K562 (cell line): ENCODE measurements around the gene CD24. TPM values are rescaled to one million over a fixed set of nuclear protein-coding genes. Genes with fewer than 3 reads are reported as not detected.

ENCODE experiments used
- BRD9 ChIP-seq: fragments of 450-650 bp; IDR thresholded peaks from 2 replicates; pipeline ENCODE4 v1.6.1; 2018; ENCODE audit warnings: low read depth; ENCODE audit not compliant: partially characterized antibody
- POLR2B ChIP-seq: fragments of 450-650 bp; IDR thresholded peaks from 2 replicates; pipeline ENCODE4 v1.6.1; 2018; ENCODE audit warnings: low read depth; ENCODE audit not compliant: partially characterized antibody
- TAF7 ChIP-seq: fragments of 450-650 bp; IDR thresholded peaks from 2 replicates; pipeline ENCODE4 v1.6.1; 2016; ENCODE audit warnings: missing genetic modification characterization, missing compliant biosample characterization
- U2AF1 ChIP-seq: fragments of 200-400 bp; formaldehyde crosslinking; optimal IDR thresholded peaks from 2 replicates; pipeline ENCODE3; 2017; ENCODE audit warnings: mild to moderate bottlenecking, low read depth, low read length, moderate library complexity
- ZBTB17 ChIP-seq: fragments of 450-650 bp; formaldehyde crosslinking; IDR thresholded peaks from 2 replicates; pipeline ENCODE4 v1.4.0; 2020; ENCODE audit warnings: mild to moderate bottlenecking
- polyA plus RNA-seq, 8 experiments: library from polyadenylated mRNA; depleted of rRNA in 4 of 8; stranded (reverse) in 5 of 8; unstranded in 3 of 8; fragments of >200 nt; fragmentation: Nextera tagmentation in 2 of 8; fragmentation: Illumina TruSeq in 1 of 8; extraction: Ambion mirVana in 2 of 8; extraction: Trizol in 1 of 8; gene quantifications; 2 replicates each; pipeline versions ENCODE4 v1.2.1 to v1.2.3, GENCODE V29; 2011 to 2014; ENCODE audit warnings: inconsistent platforms in 1 of 8, missing spikeins in 1 of 8
- total RNA-seq, 7 experiments: library from RNA; depleted of rRNA in 6 of 7; stranded (reverse); fragments of >200 nt in 6 of 7; fragmentation: Illumina TruSeq in 2 of 7; extraction: Trizol in 2 of 7; gene quantifications; 2 replicates each; pipeline versions ENCODE4 v1.2.1 to v1.2.3, GENCODE V29; 2011 to 2021; ENCODE audit warnings: low replicate concordance in 1 of 7
- TF ChIP-seq, protein P1 (sequence below): fragments of 250-450 bp; sonication (Bioruptor Pico); IDR thresholded peaks from 2 replicates; pipeline ENCODE4 v1.8.0; 2022; ENCODE audit warnings: inconsistent platforms, mild to moderate bottlenecking, moderate library complexity, borderline replicate concordance
- TF ChIP-seq, protein P2 (sequence below): fragments of 450-650 bp; IDR thresholded peaks from 2 replicates; pipeline ENCODE4 v1.6.1; 2016; ENCODE audit warnings: mild to moderate bottlenecking, moderate library complexity

CD24 gene
- total and polyA plus RNA-seq, 9 of the 15 experiments (the other 6 are each of a cell fraction or from before 2014, with no cell fraction given) = 8.8 to 155 (median 27.1) TPM

DNA sequence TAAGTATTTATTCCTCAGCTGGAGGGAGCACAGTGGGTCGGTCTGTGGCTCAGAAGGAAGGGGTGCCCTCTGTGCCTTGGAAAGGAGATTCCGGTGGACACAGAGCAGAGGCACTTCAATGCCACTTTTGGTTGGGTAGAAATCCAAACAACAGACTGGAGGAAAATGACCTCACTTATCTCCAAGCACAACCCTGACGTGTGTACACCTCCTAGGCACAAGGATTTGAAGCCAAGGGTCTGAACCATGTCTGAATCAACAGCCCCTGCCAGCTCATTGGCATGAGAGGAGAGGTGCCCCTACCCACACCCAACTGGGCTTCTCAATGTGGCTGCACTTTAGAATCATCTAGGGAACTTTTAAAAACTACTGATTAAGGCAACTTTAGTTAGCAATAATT lies 13.4 kb downstream of the CD24 start (continued):
- TF ChIP-seq, protein P1, sequence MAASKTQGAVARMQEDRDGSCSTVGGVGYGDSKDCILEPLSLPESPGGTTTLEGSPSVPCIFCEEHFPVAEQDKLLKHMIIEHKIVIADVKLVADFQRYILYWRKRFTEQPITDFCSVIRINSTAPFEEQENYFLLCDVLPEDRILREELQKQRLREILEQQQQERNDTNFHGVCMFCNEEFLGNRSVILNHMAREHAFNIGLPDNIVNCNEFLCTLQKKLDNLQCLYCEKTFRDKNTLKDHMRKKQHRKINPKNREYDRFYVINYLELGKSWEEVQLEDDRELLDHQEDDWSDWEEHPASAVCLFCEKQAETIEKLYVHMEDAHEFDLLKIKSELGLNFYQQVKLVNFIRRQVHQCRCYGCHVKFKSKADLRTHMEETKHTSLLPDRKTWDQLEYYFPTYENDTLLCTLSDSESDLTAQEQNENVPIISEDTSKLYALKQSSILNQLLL = no peak
- TF ChIP-seq BRD9 = no peak
- TF ChIP-seq, protein P2, sequence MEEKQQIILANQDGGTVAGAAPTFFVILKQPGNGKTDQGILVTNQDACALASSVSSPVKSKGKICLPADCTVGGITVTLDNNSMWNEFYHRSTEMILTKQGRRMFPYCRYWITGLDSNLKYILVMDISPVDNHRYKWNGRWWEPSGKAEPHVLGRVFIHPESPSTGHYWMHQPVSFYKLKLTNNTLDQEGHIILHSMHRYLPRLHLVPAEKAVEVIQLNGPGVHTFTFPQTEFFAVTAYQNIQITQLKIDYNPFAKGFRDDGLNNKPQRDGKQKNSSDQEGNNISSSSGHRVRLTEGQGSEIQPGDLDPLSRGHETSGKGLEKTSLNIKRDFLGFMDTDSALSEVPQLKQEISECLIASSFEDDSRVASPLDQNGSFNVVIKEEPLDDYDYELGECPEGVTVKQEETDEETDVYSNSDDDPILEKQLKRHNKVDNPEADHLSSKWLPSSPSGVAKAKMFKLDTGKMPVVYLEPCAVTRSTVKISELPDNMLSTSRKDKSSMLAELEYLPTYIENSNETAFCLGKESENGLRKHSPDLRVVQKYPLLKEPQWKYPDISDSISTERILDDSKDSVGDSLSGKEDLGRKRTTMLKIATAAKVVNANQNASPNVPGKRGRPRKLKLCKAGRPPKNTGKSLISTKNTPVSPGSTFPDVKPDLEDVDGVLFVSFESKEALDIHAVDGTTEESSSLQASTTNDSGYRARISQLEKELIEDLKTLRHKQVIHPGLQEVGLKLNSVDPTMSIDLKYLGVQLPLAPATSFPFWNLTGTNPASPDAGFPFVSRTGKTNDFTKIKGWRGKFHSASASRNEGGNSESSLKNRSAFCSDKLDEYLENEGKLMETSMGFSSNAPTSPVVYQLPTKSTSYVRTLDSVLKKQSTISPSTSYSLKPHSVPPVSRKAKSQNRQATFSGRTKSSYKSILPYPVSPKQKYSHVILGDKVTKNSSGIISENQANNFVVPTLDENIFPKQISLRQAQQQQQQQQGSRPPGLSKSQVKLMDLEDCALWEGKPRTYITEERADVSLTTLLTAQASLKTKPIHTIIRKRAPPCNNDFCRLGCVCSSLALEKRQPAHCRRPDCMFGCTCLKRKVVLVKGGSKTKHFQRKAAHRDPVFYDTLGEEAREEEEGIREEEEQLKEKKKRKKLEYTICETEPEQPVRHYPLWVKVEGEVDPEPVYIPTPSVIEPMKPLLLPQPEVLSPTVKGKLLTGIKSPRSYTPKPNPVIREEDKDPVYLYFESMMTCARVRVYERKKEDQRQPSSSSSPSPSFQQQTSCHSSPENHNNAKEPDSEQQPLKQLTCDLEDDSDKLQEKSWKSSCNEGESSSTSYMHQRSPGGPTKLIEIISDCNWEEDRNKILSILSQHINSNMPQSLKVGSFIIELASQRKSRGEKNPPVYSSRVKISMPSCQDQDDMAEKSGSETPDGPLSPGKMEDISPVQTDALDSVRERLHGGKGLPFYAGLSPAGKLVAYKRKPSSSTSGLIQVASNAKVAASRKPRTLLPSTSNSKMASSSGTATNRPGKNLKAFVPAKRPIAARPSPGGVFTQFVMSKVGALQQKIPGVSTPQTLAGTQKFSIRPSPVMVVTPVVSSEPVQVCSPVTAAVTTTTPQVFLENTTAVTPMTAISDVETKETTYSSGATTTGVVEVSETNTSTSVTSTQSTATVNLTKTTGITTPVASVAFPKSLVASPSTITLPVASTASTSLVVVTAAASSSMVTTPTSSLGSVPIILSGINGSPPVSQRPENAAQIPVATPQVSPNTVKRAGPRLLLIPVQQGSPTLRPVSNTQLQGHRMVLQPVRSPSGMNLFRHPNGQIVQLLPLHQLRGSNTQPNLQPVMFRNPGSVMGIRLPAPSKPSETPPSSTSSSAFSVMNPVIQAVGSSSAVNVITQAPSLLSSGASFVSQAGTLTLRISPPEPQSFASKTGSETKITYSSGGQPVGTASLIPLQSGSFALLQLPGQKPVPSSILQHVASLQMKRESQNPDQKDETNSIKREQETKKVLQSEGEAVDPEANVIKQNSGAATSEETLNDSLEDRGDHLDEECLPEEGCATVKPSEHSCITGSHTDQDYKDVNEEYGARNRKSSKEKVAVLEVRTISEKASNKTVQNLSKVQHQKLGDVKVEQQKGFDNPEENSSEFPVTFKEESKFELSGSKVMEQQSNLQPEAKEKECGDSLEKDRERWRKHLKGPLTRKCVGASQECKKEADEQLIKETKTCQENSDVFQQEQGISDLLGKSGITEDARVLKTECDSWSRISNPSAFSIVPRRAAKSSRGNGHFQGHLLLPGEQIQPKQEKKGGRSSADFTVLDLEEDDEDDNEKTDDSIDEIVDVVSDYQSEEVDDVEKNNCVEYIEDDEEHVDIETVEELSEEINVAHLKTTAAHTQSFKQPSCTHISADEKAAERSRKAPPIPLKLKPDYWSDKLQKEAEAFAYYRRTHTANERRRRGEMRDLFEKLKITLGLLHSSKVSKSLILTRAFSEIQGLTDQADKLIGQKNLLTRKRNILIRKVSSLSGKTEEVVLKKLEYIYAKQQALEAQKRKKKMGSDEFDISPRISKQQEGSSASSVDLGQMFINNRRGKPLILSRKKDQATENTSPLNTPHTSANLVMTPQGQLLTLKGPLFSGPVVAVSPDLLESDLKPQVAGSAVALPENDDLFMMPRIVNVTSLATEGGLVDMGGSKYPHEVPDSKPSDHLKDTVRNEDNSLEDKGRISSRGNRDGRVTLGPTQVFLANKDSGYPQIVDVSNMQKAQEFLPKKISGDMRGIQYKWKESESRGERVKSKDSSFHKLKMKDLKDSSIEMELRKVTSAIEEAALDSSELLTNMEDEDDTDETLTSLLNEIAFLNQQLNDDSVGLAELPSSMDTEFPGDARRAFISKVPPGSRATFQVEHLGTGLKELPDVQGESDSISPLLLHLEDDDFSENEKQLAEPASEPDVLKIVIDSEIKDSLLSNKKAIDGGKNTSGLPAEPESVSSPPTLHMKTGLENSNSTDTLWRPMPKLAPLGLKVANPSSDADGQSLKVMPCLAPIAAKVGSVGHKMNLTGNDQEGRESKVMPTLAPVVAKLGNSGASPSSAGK = no peak
- TF ChIP-seq POLR2B = no peak
- no peak for TF ChIP-seq TAF7 (tag)
- no peak for TF ChIP-seq ZBTB17 (CRISPR knock-in tag)
- no peak for TF ChIP-seq U2AF1
